ENCODE measurements around the gene POP7.
"Not testable (repeated sequence)": the region's sequence is repeated elsewhere in the genome, so short reads cannot be mapped to it uniquely, and the experiment has no call there.

Gene POP7

DNA sequence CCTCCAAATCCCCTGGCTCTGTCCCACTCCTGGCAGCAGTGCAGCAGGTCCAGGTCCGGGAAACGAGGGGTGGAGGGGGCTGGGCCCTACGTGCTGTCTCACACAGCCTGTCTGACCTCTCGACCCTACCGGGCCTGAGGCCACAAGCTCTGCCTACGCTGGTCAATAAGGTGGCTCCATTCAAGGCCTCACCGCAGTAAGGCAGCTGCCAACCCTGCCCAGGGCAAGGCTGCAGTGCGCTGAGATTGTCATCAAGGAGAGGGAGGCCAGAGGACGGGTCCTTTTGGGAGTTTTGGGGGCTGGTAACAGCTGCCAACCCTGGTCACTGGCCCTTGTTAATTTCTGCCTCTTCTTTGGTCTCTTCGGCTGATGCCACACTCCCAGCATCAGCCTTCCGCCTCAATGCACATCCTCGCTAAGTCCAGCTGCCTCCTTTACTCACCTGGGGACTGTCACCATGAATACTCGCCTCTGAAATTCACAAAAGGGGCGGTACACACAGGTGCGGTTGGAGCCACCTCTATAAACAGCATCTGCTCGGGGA lies 17.9 kb downstream of the POP7 start:
- no peak for DNase-seq (ENCODE audit: low read depth, low spot score)

DNA sequence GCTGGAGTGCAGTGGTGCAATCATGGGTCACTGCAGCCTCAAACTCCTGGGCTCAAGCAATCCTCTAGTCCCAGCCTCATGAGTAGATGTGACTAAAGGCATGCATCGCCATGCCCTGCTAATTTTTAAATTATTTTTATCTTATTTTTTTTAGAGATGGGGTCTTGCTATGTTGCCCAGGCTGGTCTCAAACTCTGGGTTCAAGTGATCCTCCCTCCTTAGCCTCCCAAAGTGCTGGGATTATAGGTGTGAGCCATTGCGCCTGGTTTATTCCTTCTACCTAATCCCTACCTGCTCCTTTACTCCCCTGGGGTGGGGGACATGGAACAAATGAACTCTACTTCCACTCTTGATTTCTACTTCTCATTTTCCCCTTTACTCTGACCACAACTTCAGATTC lies 18.4 kb downstream of the POP7 start:
- DNase-seq (ENCODE audit: low read depth, low spot score): not testable (repeated sequence)

DNA sequence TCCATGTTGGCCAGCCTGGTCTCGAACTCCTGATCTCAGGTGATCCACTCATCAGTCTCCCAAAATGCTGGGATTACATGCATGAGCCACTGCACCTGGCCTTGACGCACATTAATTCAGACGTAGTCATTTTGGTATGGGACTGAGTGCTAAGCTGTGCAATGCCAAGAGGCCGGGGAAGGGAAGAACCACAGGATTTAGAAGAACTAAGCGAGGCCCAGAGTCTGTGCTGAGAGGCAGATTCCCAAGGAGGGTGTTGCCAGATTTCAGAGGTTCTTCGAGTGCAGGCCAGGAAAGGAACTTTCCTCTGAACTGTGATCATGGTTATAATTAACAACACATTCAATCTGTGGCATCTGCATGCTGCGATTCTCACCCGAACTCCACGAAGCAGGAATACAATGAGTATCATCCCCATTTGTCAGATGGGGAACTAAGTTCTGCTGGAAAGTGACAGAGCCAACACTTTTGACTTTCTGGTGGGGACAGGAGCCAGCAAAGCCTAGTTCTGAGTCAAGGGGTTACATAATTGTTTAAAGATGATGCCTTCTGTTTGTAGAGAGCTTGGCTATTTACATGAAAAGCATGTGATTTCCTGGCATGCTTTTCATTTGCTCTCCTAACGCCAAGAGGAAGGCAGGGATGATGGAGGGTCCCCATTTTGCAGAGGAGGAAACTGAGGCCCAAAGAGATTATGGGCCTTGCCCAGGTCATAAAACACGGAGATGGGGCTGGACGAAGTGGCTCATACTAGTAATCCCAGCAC lies 21.3 kb downstream of the POP7 start:
- DNase-seq (ENCODE audit: low read depth, low spot score): no peak

DNA sequence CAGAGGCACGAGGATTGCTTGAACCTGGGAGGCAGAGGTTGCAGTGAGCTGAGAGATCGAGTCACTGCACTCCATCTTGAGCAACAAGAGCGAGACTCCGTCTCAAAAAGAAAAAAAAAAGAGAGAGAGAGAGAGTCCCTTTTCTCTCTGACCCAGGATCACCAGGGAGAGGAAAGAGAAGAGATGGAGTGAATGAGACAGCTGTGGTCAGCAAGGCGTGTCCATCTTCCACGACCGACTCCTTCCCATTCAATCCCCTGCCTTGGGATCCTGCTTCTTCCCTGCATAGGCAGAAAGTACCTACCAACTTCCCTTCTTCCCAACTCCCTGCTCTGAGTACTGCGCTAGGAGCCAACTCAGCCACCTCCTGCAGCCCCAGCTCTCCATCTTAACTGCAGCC lies 22.3 kb downstream of the POP7 start:
- no peak for DNase-seq (ENCODE audit: low read depth, low spot score)

DNA sequence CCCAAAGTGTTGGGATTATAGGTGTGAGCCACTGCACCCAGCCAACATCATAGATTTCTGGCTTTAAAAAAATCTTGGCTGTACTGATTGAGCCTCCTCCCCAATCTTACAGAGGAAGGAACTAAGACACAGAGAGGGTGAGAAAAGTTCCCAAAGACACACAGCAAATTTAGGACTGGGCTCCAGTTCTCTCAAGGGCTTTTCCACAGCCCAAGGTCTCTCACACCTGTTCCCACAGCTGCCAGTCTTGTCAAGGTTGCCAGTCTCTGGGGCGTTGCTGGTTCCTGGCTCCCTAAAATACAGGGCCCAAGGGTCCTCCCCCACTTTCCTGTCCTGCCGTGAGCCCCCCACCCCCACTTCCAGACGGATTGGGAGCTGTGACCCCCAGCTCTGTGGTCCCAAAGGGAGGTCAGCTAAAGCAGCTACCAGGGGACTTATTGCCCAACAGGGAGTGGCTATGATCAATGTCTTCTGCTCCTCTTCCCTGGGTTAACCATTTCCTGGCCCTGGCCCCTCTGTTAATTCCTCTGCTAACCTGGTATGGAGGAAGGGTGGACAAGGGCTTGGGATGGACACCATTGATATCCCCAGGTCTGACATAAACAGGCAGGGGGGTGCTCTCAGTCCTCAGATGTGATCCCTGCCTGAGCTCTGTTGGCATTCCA lies 24.3 kb downstream of the POP7 start:
- no peak for DNase-seq (ENCODE audit: low read depth, low spot score)

DNA sequence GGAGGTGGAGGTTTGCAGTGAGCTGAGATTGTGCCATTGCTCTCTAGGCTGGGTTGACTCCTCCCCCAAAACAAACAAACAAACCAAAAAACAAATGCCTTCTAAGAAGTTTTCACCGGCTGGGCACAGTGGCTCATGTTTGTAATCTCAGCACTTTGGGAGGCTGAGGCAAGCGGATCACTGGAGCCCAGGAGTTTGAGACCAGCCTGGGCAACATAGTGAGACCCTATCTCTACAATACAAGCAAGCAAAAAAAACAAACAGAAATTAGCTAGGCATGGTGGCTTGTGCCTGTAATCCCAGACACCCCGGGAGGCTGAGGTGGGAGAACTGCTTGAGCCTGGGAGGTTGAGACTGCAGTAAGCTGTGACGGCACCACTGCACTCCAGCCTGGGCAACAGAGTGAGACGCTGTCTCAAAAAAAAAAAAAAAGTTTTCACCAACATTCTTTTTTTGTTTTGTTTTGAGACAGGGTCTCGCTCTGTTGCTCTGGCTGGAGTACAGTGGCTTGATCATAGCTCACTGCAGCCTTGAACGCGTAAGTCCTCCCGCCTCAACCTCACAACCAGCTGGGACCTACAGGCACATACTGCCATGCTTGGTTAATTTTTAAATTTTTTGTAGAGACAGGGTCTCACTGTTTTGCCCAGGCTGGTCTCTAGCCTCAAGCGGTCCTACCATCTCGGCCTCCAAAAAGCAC lies 26.2 kb downstream of the POP7 start:
- no peak for DNase-seq (ENCODE audit: low read depth, low spot score)

DNA sequence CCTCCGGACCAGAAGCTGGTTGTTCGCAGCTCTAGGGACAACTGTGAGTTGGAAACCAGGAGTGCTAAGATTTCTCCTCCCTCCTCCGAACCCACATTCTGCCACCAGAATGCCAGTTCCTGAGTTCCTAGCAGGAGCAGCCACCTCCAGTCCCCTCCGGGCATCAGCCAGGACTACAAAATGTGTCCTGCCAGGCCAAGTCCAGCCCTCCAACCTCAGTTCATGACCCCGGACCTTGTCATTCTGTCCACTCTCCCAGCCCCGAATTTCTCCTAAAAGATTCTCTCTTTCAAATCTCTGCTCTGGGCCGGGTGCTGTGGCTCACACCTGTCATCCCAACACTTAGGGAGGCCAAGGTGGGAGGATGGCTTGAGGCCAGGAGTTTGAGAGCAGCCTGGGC lies 29.8 kb downstream of the POP7 start:
- DNase-seq (ENCODE audit: low read depth, low spot score): no peak

DNA sequence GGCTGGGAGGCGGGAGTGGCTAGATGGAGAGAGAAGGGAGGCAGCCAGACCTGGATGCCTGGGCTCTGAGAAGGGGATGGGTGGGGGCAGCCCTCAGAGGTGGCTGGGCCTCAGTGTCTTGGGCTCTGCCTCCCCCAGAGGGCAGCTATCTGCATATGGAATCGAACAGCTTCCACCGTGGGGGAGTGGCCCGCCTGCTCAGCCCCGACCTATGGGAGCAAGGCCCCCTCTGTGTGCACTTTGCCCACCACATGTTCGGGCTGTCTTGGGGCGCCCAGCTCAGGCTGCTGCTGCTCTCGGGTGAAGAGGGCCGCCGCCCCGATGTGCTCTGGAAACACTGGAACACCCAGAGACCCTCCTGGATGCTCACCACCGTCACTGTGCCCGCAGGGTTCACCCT lies 30.8 kb downstream of the POP7 start:
- no peak for DNase-seq (ENCODE audit: low read depth, low spot score)

DNA sequence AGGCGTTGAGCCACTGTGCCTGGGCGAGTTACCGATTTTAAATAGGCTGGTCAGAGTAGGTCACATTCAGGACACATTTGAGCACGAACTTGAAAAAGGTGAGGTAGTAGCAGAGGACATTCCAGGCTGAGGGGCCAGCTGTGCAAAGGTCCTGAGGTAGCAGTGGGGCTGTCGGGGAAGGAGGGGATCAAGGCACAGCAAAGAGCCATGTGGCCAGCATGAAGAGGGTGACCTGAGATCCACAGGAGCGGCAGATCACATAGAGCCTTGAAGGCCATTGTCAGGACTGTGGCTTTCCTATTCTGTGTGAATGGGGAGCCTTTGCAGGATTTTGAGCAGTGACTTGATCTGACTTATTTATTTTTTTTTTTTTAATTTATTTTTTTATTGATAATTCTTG lies 34.0 kb downstream of the POP7 start:
- DNase-seq (ENCODE audit: low read depth, low spot score): no peak

DNA sequence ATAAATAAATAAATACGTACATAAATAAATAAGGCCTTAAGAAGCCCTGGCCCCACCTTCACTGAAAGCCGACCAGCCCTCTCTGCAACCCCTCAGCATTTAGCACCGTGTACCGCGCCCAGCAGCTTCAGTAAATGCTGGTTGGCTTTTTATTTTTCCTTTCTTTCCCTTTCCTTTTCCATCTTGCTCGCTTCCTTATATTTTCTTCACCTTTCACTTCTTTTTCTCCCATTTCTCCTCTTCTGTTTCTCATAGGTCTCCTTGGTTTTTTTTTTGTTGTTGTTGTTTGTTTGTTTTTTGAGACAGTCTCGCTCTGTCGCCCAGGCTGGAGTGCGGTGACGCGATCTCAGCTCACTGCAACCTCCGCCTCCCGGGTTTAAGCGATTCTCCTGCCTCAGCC lies 38.7 kb downstream of the POP7 start:
- no peak for DNase-seq (ENCODE audit: low read depth, low spot score)

DNA sequence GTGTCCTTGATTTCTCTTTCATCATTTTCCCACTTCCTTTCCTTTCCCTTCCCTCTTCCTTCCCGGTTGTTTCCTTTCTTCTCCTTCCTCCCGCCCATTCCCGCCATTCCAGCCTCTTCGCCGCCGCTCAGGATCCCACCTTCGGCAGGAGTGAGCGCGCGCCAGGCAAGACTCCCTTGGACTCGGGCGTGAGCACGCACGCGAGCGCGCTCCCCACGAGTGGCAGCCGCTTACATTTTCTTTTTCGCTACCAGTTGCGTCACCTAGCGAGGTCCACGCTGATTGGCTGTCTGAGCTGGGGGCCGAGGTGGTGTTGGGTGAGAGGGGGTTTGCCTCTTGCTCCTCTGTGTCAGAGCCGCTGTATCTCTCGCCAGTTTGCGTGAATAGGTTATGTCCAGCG lies 39.3 kb downstream of the POP7 start:
- peak; percentile 6 for DNase-seq (ENCODE audit: low read depth, low spot score)

DNA sequence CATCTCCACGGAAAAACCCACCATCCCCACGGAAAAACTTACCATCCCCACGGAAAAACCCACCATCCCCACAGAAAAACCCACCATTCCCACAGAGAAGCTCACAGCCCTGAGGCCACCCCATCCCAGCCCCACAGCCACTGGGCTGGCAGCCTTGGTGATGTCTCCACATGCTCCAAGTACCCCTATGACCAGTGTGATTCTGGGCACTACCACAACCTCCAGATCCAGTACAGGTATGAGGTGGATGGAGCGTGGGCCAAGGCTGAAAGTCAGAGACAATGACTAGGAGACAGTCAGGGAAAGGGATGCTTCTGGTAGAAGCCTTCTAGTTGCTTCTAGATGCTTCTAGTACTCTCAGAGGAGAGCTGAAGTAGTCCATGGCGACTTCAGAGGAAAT lies 47.1 kb downstream of the POP7 start:
- DNase-seq (ENCODE audit: low read depth, low spot score): no peak

DNA sequence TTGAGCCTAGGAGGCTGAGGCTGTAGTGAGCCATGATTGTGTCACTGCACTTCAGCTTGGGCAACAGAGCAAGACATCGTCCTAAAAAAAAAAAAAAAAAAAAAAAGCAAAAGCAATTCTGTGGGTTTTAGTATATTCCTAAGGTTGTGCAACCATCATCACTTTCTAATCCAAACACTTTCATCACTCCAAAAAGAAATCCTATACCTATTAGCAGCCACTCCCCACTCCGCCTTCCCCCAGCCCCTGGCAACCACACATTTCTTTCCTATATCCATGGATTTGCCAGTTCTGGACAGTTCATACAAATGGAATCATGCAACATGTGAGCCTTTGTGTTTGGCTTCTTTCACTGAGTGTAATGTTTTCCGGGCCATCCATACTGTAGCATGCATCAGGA lies 47.8 kb downstream of the POP7 start:
- DNase-seq (ENCODE audit: low read depth, low spot score): no peak
